ENCODE results near the gene VWC2. TPM values are rescaled to one million over a fixed set of nuclear protein-coding genes. Genes with fewer than 3 reads are reported as not detected.

The VWC2 gene
- total RNA-seq, 1 donor from 2014 or later = 7.9 TPM

GRCh38 chr7:49770838-49771237 lies 2.6 kb upstream of the VWC2 start:
- Histone ChIP-seq H3K27me3 (ENCODE audit: low read depth) (peaks cover 43% of the 10 kb centered on the region), H3K27ac (replicated peaks) (no peak overlapping the region), H3K4me1 (peaks cover 36% of the 10 kb centered on the region), H3K9me3 (replicated peaks) (no peaks in the 10 kb centered on the region), H3K36me3 (no peaks in the 10 kb centered on the region), H3K4me3 (no peak overlapping the region)
- no peak for DNase-seq
- intact Hi-C loops (cut with micrococcal nuclease) = no loop called here
- TF ChIP-seq CTCF (IDR thresholded peaks at IDR 0.05; ENCODE audit: borderline replicate concordance) = no peak

GRCh38 chr7:49771427-49772176 lies 1.8 kb upstream of the VWC2 start:
- intact Hi-C loops (cut with micrococcal nuclease) = no loop called here
- Histone ChIP-seq H3K4me1 (peaks cover 44% of the 10 kb centered on the region), H3K27me3 (ENCODE audit: low read depth) (peaks cover 49% of the 10 kb centered on the region), H3K9me3 (replicated peaks) (no peaks in the 10 kb centered on the region), H3K36me3 (no peaks in the 10 kb centered on the region), H3K27ac (replicated peaks) (no peak overlapping the region), H3K4me3 (no peak overlapping the region)
- no peak for DNase-seq
- no peak for TF ChIP-seq CTCF (IDR thresholded peaks at IDR 0.05; ENCODE audit: borderline replicate concordance)

GRCh38 chr7:49772916-49773217 lies 571 bp upstream of the VWC2 start:
- no peaks in the 10 kb centered on the region for H3K9me3 ChIP-seq (replicated peaks)
- H3K27ac ChIP-seq (replicated peaks) = peak overlapping the region; percentile 93
- H3K4me3 ChIP-seq = peak overlapping the region; percentile 76
- no peak for DNase-seq
- TF ChIP-seq CTCF (IDR thresholded peaks at IDR 0.05; ENCODE audit: borderline replicate concordance) = no peak
- peaks cover 54% of the 10 kb centered on the region for H3K4me1 ChIP-seq
- no peaks in the 10 kb centered on the region for H3K36me3 ChIP-seq
- intact Hi-C loops (cut with micrococcal nuclease) = no loop called here
- peaks cover 56% of the 10 kb centered on the region for H3K27me3 ChIP-seq (ENCODE audit: low read depth)

GRCh38 chr7:49773936-49774458 lies 559 bp downstream of the VWC2 start:
- TF ChIP-seq CTCF (IDR thresholded peaks at IDR 0.05; ENCODE audit: borderline replicate concordance) = no peak
- intact Hi-C loops (cut with micrococcal nuclease) = no loop called here
- H3K27ac ChIP-seq (replicated peaks) = peak overlapping the region; percentile 93
- no peak for DNase-seq
- no peaks in the 10 kb centered on the region for H3K9me3 ChIP-seq (replicated peaks)
- H3K4me3 ChIP-seq = peak overlapping the region; percentile 76
- peaks cover 56% of the 10 kb centered on the region for H3K27me3 ChIP-seq (ENCODE audit: low read depth)
- H3K36me3 ChIP-seq = no peaks in the 10 kb centered on the region
- H3K4me1 ChIP-seq = peaks cover 66% of the 10 kb centered on the region

GRCh38 chr7:49774459-49775064 lies 1.1 kb downstream of the VWC2 start:
- no peak for TF ChIP-seq CTCF (IDR thresholded peaks at IDR 0.05; ENCODE audit: borderline replicate concordance)
- DNase-seq = peak; percentile 32
- H3K9me3 ChIP-seq (replicated peaks) = no peaks in the 10 kb centered on the region
- H3K36me3 ChIP-seq = no peaks in the 10 kb centered on the region
- H3K27me3 ChIP-seq (ENCODE audit: low read depth) = peaks cover 56% of the 10 kb centered on the region
- peak overlapping the region; percentile 76 for H3K4me3 ChIP-seq
- intact Hi-C loops (cut with micrococcal nuclease) = no loop called here
- peak overlapping the region; percentile 93 for H3K27ac ChIP-seq (replicated peaks)
- H3K4me1 ChIP-seq = peaks cover 67% of the 10 kb centered on the region
